ENCODE measurements around the gene MAG.

Gene MAG

GRCh38 chr19:35249848-35250711 lies 41.9 kb upstream of the MAG start:
- H3K4me3 ChIP-seq (ENCODE audit: low read length) = peak overlapping the region; percentile 75
- no peak for DNase-seq (ENCODE audit: low read depth)
- TF ChIP-seq CTCF (IDR thresholded peaks at IDR 0.05; ENCODE audit: insufficient read depth, low read depth, low read length, missing control alignments) = no peak

GRCh38 chr19:35251456-35251855 lies 40.5 kb upstream of the MAG start:
- no peak for DNase-seq (ENCODE audit: low read depth)
- no peak for TF ChIP-seq CTCF (IDR thresholded peaks at IDR 0.05; ENCODE audit: insufficient read depth, low read depth, low read length, missing control alignments)
- no peak overlapping the region for H3K4me3 ChIP-seq (ENCODE audit: low read length)

GRCh38 chr19:35253316-35254286 lies 38.4 kb upstream of the MAG start:
- TF ChIP-seq CTCF (IDR thresholded peaks at IDR 0.05; ENCODE audit: insufficient read depth, low read depth, low read length, missing control alignments) = no peak
- DNase-seq (ENCODE audit: low read depth) = no peak
- no peak overlapping the region for H3K4me3 ChIP-seq (ENCODE audit: low read length)

GRCh38 chr19:35254341-35255297 lies 37.3 kb upstream of the MAG start:
- no peak for DNase-seq (ENCODE audit: low read depth)
- TF ChIP-seq CTCF (IDR thresholded peaks at IDR 0.05; ENCODE audit: insufficient read depth, low read depth, low read length, missing control alignments) = no peak
- no peak overlapping the region for H3K4me3 ChIP-seq (ENCODE audit: low read length)

- no peak for TF ChIP-seq CTCF (IDR thresholded peaks at IDR 0.05; ENCODE audit: insufficient read depth, low read depth, low read length, missing control alignments)
- no peak for DNase-seq (ENCODE audit: low read depth)
- H3K4me3 ChIP-seq (ENCODE audit: low read length) = no peak overlapping the region
Observed at GRCh38 chr19:35256566-35256965, 35.4 kb upstream of the MAG start.

GRCh38 chr19:35257113-35257461 lies 34.9 kb upstream of the MAG start:
- no peak overlapping the region for H3K4me3 ChIP-seq (ENCODE audit: low read length)
- DNase-seq (ENCODE audit: low read depth) = no peak
- TF ChIP-seq CTCF (IDR thresholded peaks at IDR 0.05; ENCODE audit: insufficient read depth, low read depth, low read length, missing control alignments) = no peak

Data from epithelial cell of esophagus (primary cell).